K562 (cell line): ENCODE data around the gene DLST. TPM values are rescaled to one million over a fixed set of nuclear protein-coding genes. Genes with fewer than 3 reads are reported as not detected.

ENCODE experiments used
- FIP1L1 ChIP-seq: fragments of 200-400 bp; formaldehyde crosslinking; IDR thresholded peaks from 2 replicates; pipeline ENCODE4 v1.6.1; 2018; ENCODE audit warnings: mild to moderate bottlenecking, low read depth, low read length; ENCODE audit not compliant: poor library complexity, severe bottlenecking
- MCM5 ChIP-seq: fragments of 450-650 bp; IDR thresholded peaks from 2 replicates; pipeline ENCODE4 v1.6.1; 2016; ENCODE audit warnings: low read depth
- TGIF2 ChIP-seq: sonication (generic); formaldehyde crosslinking; IDR thresholded peaks from 2 replicates; pipeline ENCODE4 v1.8.1; 2022; ENCODE audit warnings: mild to moderate bottlenecking, missing genetic modification reagents, moderate library complexity
- polyA plus RNA-seq, 8 experiments: library from polyadenylated mRNA; depleted of rRNA in 4 of 8; stranded (reverse) in 5 of 8; unstranded in 3 of 8; fragments of >200 nt; fragmentation: Nextera tagmentation in 2 of 8; fragmentation: Illumina TruSeq in 1 of 8; extraction: Ambion mirVana in 2 of 8; extraction: Trizol in 1 of 8; gene quantifications; 2 replicates each; pipeline versions ENCODE4 v1.2.1 to v1.2.3, GENCODE V29; 2011 to 2014; ENCODE audit warnings: inconsistent platforms in 1 of 8, missing spikeins in 1 of 8
- total RNA-seq, 7 experiments: library from RNA; depleted of rRNA in 6 of 7; stranded (reverse); fragments of >200 nt in 6 of 7; fragmentation: Illumina TruSeq in 2 of 7; extraction: Trizol in 2 of 7; gene quantifications; 2 replicates each; pipeline versions ENCODE4 v1.2.1 to v1.2.3, GENCODE V29; 2011 to 2021; ENCODE audit warnings: low replicate concordance in 1 of 7
- TF ChIP-seq, protein P1 (sequence below): fragments of 450-650 bp; IDR thresholded peaks from 2 replicates; pipeline ENCODE4 v1.7.0; 2016; ENCODE audit warnings: borderline replicate concordance
- TF ChIP-seq, protein P2 (sequence below): IDR thresholded peaks from 2 replicates; pipeline ENCODE4 v1.6.1; 2014; ENCODE audit warnings: antibody characterized with exemption

DLST gene
- total and polyA plus RNA-seq, 9 of the 15 experiments (the other 6 are each of a cell fraction or from before 2014, with no cell fraction given): 3.0 to 73.7 (median 45.4) TPM

DNA sequence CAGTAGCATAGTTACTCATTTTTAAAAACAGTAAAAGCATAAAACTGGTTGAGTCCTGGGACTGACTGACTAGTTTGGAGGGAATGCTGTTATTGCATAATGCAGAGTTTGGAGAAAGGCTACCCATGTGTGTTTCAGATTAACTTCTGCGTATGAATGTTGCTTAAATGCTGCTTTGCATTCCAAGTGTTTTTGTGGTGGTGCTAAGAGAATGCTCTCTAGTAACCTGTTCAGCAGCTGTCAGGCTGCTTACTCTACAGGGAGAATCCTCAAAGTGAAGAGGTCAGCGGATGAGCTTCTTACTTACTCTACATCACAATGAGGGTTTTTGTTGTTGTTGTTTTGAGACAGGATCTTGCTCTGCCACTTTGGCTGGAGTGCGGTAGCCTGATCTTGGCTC lies 4.3 kb downstream of the DLST start (continued):
- no peak for TF ChIP-seq MCM5
- TF ChIP-seq, protein P1, sequence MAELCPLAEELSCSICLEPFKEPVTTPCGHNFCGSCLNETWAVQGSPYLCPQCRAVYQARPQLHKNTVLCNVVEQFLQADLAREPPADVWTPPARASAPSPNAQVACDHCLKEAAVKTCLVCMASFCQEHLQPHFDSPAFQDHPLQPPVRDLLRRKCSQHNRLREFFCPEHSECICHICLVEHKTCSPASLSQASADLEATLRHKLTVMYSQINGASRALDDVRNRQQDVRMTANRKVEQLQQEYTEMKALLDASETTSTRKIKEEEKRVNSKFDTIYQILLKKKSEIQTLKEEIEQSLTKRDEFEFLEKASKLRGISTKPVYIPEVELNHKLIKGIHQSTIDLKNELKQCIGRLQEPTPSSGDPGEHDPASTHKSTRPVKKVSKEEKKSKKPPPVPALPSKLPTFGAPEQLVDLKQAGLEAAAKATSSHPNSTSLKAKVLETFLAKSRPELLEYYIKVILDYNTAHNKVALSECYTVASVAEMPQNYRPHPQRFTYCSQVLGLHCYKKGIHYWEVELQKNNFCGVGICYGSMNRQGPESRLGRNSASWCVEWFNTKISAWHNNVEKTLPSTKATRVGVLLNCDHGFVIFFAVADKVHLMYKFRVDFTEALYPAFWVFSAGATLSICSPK: no peak
- TF ChIP-seq, protein P2, sequence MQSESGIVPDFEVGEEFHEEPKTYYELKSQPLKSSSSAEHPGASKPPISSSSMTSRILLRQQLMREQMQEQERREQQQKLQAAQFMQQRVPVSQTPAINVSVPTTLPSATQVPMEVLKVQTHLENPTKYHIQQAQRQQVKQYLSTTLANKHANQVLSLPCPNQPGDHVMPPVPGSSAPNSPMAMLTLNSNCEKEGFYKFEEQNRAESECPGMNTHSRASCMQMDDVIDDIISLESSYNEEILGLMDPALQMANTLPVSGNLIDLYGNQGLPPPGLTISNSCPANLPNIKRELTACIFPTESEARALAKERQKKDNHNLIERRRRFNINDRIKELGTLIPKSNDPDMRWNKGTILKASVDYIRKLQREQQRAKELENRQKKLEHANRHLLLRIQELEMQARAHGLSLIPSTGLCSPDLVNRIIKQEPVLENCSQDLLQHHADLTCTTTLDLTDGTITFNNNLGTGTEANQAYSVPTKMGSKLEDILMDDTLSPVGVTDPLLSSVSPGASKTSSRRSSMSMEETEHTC: no peak
- TF ChIP-seq FIP1L1: no peak
- TF ChIP-seq TGIF2 (CRISPR knock-in tag): no peak
